ENCODE data around the gene ATP11C. TPM values are rescaled to one million over a fixed set of nuclear protein-coding genes. Genes with fewer than 3 reads are reported as not detected.

Gene ATP11C
- total RNA-seq, 2 experiments from 2014 or later, result 15.2 to 18.2 TPM

GRCh38 chrX:139680356-139680755 is 252.5 kb downstream of the ATP11C start:
- CTCF ChIA-PET, result no interaction called here
- Histone ChIP-seq H3K4me1 (ENCODE audit: insufficient read depth, low read length) (no peaks in the 10 kb centered on the region), H3K36me3 (ENCODE audit: insufficient read depth, low read length) (no peaks in the 10 kb centered on the region), H3K4me3 (ENCODE audit: low read length) (no peak overlapping the region), H3K27ac (ENCODE audit: low read depth in 1 of 2, low read length in 2 of 2) (no peak overlapping the region), H3K9me3 (ENCODE audit: control insufficient read depth in 1 of 2, insufficient read depth in 1 of 2, low read length in 2 of 2) (peaks cover 0 to 8% of the 10 kb centered on the region in 2 experiments), H3K27me3 (ENCODE audit: control insufficient read depth in 1 of 2, insufficient read depth in 2 of 2, low read length in 2 of 2) (no peaks in the 10 kb centered on the region)
- Mint-ChIP-seq H3K27ac (no peak overlapping the region), H3K4me1 (ENCODE audit: low read depth) (no peaks in the 10 kb centered on the region), H3K36me3 (ENCODE audit: low read depth) (peaks cover 15% of the 10 kb centered on the region), H3K9me3 (peaks cover 2% of the 10 kb centered on the region), H3K27me3 (no peaks in the 10 kb centered on the region), H3K4me3 (no peak overlapping the region)
- POLR2A ChIA-PET, result no interaction called here
- TF ChIP-seq, protein P1, sequence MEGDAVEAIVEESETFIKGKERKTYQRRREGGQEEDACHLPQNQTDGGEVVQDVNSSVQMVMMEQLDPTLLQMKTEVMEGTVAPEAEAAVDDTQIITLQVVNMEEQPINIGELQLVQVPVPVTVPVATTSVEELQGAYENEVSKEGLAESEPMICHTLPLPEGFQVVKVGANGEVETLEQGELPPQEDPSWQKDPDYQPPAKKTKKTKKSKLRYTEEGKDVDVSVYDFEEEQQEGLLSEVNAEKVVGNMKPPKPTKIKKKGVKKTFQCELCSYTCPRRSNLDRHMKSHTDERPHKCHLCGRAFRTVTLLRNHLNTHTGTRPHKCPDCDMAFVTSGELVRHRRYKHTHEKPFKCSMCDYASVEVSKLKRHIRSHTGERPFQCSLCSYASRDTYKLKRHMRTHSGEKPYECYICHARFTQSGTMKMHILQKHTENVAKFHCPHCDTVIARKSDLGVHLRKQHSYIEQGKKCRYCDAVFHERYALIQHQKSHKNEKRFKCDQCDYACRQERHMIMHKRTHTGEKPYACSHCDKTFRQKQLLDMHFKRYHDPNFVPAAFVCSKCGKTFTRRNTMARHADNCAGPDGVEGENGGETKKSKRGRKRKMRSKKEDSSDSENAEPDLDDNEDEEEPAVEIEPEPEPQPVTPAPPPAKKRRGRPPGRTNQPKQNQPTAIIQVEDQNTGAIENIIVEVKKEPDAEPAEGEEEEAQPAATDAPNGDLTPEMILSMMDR (IDR thresholded peaks at IDR 0.05), result no peak
- DNase-seq (no peak), ATAC-seq (ENCODE audit: poor library complexity) (no peak)
- intact Hi-C loops (cut with DNase I, micrococcal nuclease), result no loop called here

Small RNA genes within 50 kb of the gene (microRNA-seq; reads per million reads assigned to microRNA genes)
- 73.6 reads per million, percentile 63 among the genes with 10 or more reads in this experiment for gene MIR505 (ENCODE audit: borderline microRNAs expressed, borderline replicate concordance)

Other genes starting within 250 kb of the ATP11C start
- 1 to 10 TPM in 1 of 2 experiments, under 1 TPM in 1; 0.89 to 1.1 TPM for gene MCF2, start 224.9 kb downstream of the ATP11C start, total RNA-seq
- not detected for gene CXorf66, start 32.5 kb upstream of the ATP11C start, total RNA-seq